Loucy (cell line): ENCODE results near the gene GATA6.

Source experiments
- H2AFZ ChIP-seq: fragments of 200-600 bp; sonication (generic); 2 replicates; pipeline ENCODE4 v1.6.0; 2016; ENCODE audit warnings: antibody characterized with exemption, mild to moderate bottlenecking, low read length, moderate library complexity
- H3F3A ChIP-seq: fragments of 200-600 bp; 2 replicates; pipeline ENCODE4 v1.6.0; 2016; ENCODE audit warnings: antibody characterized with exemption, low read depth, mild to moderate bottlenecking
- H3K27me3 ChIP-seq: fragments of 200-600 bp; sonication (generic); 2 replicates; pipeline ENCODE4 v1.6.1; 2014; ENCODE audit warnings: low read length, mild to moderate bottlenecking; ENCODE audit not compliant: insufficient read depth, poor library complexity, severe bottlenecking
- H3K36me3 ChIP-seq: fragments of 200-600 bp; sonication (generic); 2 replicates; pipeline ENCODE4 v1.6.1; 2016; ENCODE audit warnings: low read length; ENCODE audit not compliant: insufficient read depth
- H3K4me1 ChIP-seq: fragments of 200-600 bp; sonication (generic); 2 replicates; pipeline ENCODE4 v1.5.1; 2014; ENCODE audit warnings: low read length, mild to moderate bottlenecking; ENCODE audit not compliant: insufficient read depth, poor library complexity, severe bottlenecking
- H3K4me2 ChIP-seq: fragments of 200-600 bp; sonication (generic); 2 replicates; pipeline ENCODE4 v1.6.0; 2014; ENCODE audit warnings: antibody characterized with exemption, low read length, low read depth, mild to moderate bottlenecking; ENCODE audit not compliant: poor library complexity, severe bottlenecking
- H3K4me3 ChIP-seq: fragments of 200-600 bp; sonication (generic); 2 replicates; pipeline ENCODE4 v1.5.1; 2014; ENCODE audit warnings: low read length, mild to moderate bottlenecking, mixed read lengths; ENCODE audit not compliant: poor library complexity, severe bottlenecking
- H3K79me2 ChIP-seq: fragments of 200-600 bp; sonication (generic); 2 replicates; pipeline ENCODE4 v1.6.1; 2014; ENCODE audit warnings: low read length; ENCODE audit not compliant: insufficient read depth
- H3K9ac ChIP-seq: fragments of 200-600 bp; sonication (generic); 2 replicates; pipeline ENCODE4 v1.6.0; 2014; ENCODE audit warnings: mild to moderate bottlenecking, low read depth, low read length, moderate library complexity; ENCODE audit not compliant: poor library complexity, severe bottlenecking
- H3K9me2 ChIP-seq: fragments of 200-600 bp; sonication (generic); replicated peaks from 2 replicates; pipeline ENCODE4 v1.6.1; 2016; ENCODE audit warnings: low read depth, low read length, mixed read lengths
- H3K9me3 ChIP-seq: fragments of 200-600 bp; sonication (generic); 2 replicates; pipeline ENCODE4 v1.6.1; 2014; ENCODE audit warnings: mild to moderate bottlenecking, antibody characterized with exemption, low read length, low read depth; ENCODE audit not compliant: insufficient read depth
- H4K20me1 ChIP-seq: fragments of 200-600 bp; sonication (generic); 2 replicates; pipeline ENCODE4 v1.6.0; 2014; ENCODE audit warnings: antibody characterized with exemption, low read length, mild to moderate bottlenecking; ENCODE audit not compliant: insufficient read depth, poor library complexity, severe bottlenecking
- EZH2phosphoT487 ChIP-seq: fragments of 200-600 bp; IDR thresholded peaks from 2 replicates; pipeline ENCODE4 v1.6.1; 2018; ENCODE audit warnings: antibody characterized with exemption, mild to moderate bottlenecking, moderate library complexity, borderline replicate concordance
- TF ChIP-seq, protein P1 (sequence below): fragments of 200-600 bp; sonication (generic); conservative IDR thresholded peaks from 2 replicates; pipeline ENCODE4 v1.5.1; 2014; ENCODE audit warnings: mild to moderate bottlenecking, antibody characterized with exemption, low read length

The GATA6 gene

GRCh38 chr18:22165049-22165602 lies 4.3 kb upstream of the GATA6 start:
- H3K27me3 ChIP-seq: no peaks in the 10 kb centered on the region
- no peak overlapping the region for H3K4me2 ChIP-seq
- no peak for TF ChIP-seq EZH2phosphoT487
- TF ChIP-seq, protein P1, sequence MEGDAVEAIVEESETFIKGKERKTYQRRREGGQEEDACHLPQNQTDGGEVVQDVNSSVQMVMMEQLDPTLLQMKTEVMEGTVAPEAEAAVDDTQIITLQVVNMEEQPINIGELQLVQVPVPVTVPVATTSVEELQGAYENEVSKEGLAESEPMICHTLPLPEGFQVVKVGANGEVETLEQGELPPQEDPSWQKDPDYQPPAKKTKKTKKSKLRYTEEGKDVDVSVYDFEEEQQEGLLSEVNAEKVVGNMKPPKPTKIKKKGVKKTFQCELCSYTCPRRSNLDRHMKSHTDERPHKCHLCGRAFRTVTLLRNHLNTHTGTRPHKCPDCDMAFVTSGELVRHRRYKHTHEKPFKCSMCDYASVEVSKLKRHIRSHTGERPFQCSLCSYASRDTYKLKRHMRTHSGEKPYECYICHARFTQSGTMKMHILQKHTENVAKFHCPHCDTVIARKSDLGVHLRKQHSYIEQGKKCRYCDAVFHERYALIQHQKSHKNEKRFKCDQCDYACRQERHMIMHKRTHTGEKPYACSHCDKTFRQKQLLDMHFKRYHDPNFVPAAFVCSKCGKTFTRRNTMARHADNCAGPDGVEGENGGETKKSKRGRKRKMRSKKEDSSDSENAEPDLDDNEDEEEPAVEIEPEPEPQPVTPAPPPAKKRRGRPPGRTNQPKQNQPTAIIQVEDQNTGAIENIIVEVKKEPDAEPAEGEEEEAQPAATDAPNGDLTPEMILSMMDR: no peak
- no peaks in the 10 kb centered on the region for H3F3A ChIP-seq
- no peak overlapping the region for H3K9ac ChIP-seq
- H2AFZ ChIP-seq: no peak overlapping the region
- H3K9me2 ChIP-seq: no peaks in the 10 kb centered on the region
- H3K4me1 ChIP-seq: no peaks in the 10 kb centered on the region
- H3K9me3 ChIP-seq: no peaks in the 10 kb centered on the region
- H4K20me1 ChIP-seq: no peaks in the 10 kb centered on the region
- H3K36me3 ChIP-seq: no peaks in the 10 kb centered on the region
- no peak overlapping the region for H3K4me3 ChIP-seq
- H3K79me2 ChIP-seq: no peaks in the 10 kb centered on the region

GRCh38 chr18:22165603-22166068 lies 3.8 kb upstream of the GATA6 start:
- no peak overlapping the region for H3K4me3 ChIP-seq
- H3K9me2 ChIP-seq: no peaks in the 10 kb centered on the region
- no peak for TF ChIP-seq EZH2phosphoT487
- TF ChIP-seq, protein P1: no peak
- no peaks in the 10 kb centered on the region for H3F3A ChIP-seq
- no peaks in the 10 kb centered on the region for H3K4me1 ChIP-seq
- no peak overlapping the region for H2AFZ ChIP-seq
- no peak overlapping the region for H3K4me2 ChIP-seq
- no peaks in the 10 kb centered on the region for H3K27me3 ChIP-seq
- no peaks in the 10 kb centered on the region for H4K20me1 ChIP-seq
- H3K9ac ChIP-seq: no peak overlapping the region
- no peaks in the 10 kb centered on the region for H3K9me3 ChIP-seq
- H3K36me3 ChIP-seq: no peaks in the 10 kb centered on the region
- no peaks in the 10 kb centered on the region for H3K79me2 ChIP-seq

- Histone ChIP-seq H3K9me2 (no peaks in the 10 kb centered on the region), H3K4me3 (no peak overlapping the region), H3K79me2 (no peaks in the 10 kb centered on the region), H3K4me1 (no peaks in the 10 kb centered on the region), H2AFZ (no peak overlapping the region), H3K4me2 (no peak overlapping the region), H3K27me3 (no peaks in the 10 kb centered on the region), H3K9ac (no peak overlapping the region), H3K36me3 (no peaks in the 10 kb centered on the region), H3K9me3 (no peaks in the 10 kb centered on the region), H4K20me1 (no peaks in the 10 kb centered on the region), H3F3A (no peaks in the 10 kb centered on the region)
- TF ChIP-seq EZH2phosphoT487: no peak
- TF ChIP-seq, protein P1: no peak
Observed at GRCh38 chr18:22166069-22166950, 3.1 kb upstream of the GATA6 start.
